GM20000 (cell line): Measurements from ENCODE around the gene MGA.
A peak's percentile ranks its signal among the peaks of the same experiment; 100 is the strongest.
"Not testable (repeated sequence)": the region's sequence is repeated elsewhere in the genome, so short reads cannot be mapped to it uniquely, and the experiment has no call there.

Experiments used
- DNase-seq: peaks from one replicate; pipeline ENCODE4 v3.0.0; 2012; ENCODE audit warnings: low spot score
- TF ChIP-seq, protein P1 (sequence below): IDR thresholded peaks from 2 replicates; pipeline ENCODE4 v1.5.1; 2012; ENCODE audit warnings: mild to moderate bottlenecking, control low read depth; ENCODE audit errors: extremely low read depth, missing control alignments

MGA gene

GRCh38 chr15:41735046-41735445 lies 74.8 kb downstream of the MGA start:
- DNase-seq = no peak
- TF ChIP-seq, protein P1, sequence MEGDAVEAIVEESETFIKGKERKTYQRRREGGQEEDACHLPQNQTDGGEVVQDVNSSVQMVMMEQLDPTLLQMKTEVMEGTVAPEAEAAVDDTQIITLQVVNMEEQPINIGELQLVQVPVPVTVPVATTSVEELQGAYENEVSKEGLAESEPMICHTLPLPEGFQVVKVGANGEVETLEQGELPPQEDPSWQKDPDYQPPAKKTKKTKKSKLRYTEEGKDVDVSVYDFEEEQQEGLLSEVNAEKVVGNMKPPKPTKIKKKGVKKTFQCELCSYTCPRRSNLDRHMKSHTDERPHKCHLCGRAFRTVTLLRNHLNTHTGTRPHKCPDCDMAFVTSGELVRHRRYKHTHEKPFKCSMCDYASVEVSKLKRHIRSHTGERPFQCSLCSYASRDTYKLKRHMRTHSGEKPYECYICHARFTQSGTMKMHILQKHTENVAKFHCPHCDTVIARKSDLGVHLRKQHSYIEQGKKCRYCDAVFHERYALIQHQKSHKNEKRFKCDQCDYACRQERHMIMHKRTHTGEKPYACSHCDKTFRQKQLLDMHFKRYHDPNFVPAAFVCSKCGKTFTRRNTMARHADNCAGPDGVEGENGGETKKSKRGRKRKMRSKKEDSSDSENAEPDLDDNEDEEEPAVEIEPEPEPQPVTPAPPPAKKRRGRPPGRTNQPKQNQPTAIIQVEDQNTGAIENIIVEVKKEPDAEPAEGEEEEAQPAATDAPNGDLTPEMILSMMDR = no peak

GRCh38 chr15:41735492-41735891 lies 75.3 kb downstream of the MGA start:
- DNase-seq = not testable (repeated sequence)

GRCh38 chr15:41746802-41747201 lies 86.6 kb downstream of the MGA start:
- DNase-seq = no peak
- TF ChIP-seq, protein P1 = no peak

DNA sequence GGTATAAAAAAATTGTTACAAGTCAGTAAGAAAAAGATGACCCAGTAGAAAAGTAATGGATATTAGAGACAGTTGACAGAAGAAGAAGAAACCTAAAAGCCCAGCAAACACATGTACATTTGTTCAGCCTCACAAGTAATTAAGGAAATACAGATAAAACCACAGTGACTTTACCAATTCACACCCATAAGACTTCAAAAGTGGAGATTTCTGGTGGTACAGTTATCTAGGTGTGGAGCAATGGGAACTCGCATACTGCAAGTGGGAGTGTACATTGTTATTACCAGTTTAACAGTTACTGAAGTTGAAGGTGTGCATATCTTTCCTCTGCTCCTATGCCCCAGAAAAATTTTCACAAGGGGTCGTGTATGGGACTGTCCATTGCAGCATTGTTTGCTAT lies 96.0 kb downstream of the MGA start:
- TF ChIP-seq, protein P1 = no peak
- no peak for DNase-seq

DNA sequence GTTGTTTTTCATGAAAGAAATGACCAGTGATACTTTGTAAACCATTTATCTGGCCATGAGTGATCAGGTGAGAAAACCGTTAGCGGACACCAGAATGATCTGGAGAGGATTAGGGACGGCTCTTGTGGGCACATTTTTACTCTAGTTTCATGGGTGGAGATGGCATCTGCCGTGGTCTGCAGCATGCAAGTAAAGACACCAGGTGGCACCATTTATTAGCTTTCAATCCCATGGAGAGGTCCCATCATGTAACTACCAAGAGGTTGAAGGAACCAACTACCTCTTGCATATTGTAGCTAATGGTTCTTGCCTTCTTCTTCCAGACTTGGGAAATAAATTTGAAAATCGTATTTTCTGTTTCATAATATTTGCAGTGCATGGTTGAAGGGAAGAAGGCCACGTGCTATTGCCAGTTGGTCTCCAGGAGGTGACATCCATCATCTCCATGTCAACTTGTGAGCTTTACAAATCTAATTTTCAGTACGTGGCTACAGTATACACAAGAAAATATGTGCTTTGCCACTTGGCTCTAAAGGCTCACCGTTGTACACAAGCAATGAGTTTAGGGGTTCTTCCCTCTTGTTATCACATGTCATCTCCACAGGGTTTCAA lies 112.6 kb downstream of the MGA start:
- DNase-seq = peak; percentile 62
- TF ChIP-seq, protein P1 = peak; percentile 65

- DNase-seq = no peak
- TF ChIP-seq, protein P1 = no peak
Measured at GRCh38 chr15:41773332-41773728, 113.1 kb downstream of the MGA start.

DNA sequence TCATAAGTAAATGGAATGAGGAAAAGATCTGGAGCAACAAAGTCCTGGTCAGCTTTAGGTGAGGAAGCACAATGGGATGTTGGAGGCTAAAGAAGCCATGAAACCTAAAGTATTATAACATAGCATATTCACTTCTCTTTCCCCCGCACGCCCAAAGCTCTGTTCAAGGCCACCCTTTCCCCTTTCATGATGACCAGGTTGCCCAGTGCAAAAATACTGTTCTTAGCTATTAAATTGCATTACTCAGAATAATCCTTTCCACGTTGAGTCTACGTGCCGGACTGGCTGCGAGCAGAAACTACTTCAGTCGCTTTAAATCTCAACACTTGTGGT lies 113.5 kb downstream of the MGA start:
- TF ChIP-seq, protein P1 = no peak
- no peak for DNase-seq

DNA sequence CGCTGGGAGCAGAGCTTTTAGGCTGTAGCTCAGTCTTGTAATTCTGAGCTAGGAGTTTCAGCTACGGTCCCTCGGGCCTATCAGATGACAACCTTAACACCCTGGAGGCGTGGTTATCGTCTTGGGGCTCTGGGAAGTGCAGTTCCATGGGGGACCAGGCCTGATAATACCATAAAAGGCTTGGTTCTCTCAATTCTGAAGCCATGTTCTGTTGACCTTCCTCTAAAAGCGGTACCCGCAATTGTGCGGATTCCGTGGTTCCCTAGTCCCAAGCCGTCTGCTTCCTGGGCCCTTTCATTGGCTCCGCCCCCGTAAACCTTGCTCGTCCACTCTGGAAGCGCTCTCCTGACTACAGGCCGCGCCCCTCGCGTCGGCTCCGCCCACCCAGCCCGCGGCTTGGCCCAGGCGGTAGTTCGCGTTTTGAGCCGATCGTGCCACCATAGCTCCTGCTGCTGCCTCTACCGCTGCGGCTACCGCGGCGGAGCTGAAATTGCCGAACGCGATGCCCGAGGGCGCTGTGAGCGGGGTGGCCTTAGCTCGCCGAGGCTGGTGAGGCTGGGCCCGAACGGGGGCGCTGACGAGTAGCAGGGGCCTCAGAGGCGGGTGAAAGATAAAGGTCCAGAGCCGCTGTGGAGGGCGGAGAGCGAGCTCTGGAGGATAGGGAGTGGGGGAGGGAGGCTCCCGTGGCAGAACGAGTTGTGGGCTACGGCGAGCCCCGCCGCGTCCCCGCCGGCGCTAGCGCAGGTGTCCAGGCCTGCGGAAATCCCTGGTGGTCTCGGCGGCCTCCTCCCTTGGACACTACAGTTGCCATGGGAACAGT lies 114.1 kb downstream of the MGA start, which contains the start of gene MAPKBP1:
Gene MAPKBP1, plus strand, starts transcription at position 423 of the 820 bp plus-strand sequence. CDS start 792 bp downstream, outside the sequence.
- TF ChIP-seq, protein P1 = peak; percentile 97
- peak; percentile 93 for DNase-seq
